Neural cell (in vitro differentiated cells): ENCODE data around the gene ANO1.

Experiments
- EP300 ChIP-seq: fragments of 450-650 bp; conservative IDR thresholded peaks from 2 replicates; pipeline ENCODE4 v1.6.1; 2014; ENCODE audit warnings: antibody characterized with exemption, mild to moderate bottlenecking, moderate library complexity; ENCODE audit not compliant: poor library complexity, severe bottlenecking
- TF ChIP-seq, protein P1 (sequence below): fragments of 450-650 bp; IDR thresholded peaks from 2 replicates; pipeline ENCODE4 v1.5.1; 2014; ENCODE audit warnings: antibody characterized with exemption, mild to moderate bottlenecking, moderate library complexity; ENCODE audit not compliant: poor library complexity, severe bottlenecking
- TF ChIP-seq, protein P2 (sequence below): IDR thresholded peaks from 2 replicates; pipeline ENCODE4 v1.6.1; 2012; ENCODE audit warnings: borderline replicate concordance

DNA sequence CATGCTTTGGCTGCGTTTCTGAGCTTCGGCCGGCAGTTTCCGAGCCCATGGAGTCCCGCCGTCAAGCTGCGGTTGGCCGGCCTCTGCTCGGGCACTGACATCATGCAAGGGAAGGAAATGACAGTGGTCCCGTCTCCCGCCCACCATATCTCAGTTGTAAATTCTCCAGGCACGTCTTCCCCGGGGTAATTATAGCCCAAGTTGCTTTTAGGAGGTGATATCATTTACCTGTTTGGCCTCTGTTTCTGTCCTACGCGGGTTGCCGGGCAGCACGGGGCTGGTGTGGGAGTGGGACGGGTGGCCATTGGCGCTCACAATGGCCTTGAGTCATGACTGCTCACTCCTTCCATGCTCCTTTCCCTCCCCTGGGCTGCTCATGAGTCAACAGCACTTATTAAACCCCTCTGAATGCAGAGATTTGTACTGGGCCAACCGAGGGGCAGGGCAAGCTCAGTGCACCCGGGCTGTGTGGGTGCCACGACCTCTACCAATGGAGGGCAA is 4.2 kb upstream of the ANO1 start:
- TF ChIP-seq, protein P1, sequence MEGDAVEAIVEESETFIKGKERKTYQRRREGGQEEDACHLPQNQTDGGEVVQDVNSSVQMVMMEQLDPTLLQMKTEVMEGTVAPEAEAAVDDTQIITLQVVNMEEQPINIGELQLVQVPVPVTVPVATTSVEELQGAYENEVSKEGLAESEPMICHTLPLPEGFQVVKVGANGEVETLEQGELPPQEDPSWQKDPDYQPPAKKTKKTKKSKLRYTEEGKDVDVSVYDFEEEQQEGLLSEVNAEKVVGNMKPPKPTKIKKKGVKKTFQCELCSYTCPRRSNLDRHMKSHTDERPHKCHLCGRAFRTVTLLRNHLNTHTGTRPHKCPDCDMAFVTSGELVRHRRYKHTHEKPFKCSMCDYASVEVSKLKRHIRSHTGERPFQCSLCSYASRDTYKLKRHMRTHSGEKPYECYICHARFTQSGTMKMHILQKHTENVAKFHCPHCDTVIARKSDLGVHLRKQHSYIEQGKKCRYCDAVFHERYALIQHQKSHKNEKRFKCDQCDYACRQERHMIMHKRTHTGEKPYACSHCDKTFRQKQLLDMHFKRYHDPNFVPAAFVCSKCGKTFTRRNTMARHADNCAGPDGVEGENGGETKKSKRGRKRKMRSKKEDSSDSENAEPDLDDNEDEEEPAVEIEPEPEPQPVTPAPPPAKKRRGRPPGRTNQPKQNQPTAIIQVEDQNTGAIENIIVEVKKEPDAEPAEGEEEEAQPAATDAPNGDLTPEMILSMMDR: no peak
- no peak for TF ChIP-seq EP300
- TF ChIP-seq, protein P2, sequence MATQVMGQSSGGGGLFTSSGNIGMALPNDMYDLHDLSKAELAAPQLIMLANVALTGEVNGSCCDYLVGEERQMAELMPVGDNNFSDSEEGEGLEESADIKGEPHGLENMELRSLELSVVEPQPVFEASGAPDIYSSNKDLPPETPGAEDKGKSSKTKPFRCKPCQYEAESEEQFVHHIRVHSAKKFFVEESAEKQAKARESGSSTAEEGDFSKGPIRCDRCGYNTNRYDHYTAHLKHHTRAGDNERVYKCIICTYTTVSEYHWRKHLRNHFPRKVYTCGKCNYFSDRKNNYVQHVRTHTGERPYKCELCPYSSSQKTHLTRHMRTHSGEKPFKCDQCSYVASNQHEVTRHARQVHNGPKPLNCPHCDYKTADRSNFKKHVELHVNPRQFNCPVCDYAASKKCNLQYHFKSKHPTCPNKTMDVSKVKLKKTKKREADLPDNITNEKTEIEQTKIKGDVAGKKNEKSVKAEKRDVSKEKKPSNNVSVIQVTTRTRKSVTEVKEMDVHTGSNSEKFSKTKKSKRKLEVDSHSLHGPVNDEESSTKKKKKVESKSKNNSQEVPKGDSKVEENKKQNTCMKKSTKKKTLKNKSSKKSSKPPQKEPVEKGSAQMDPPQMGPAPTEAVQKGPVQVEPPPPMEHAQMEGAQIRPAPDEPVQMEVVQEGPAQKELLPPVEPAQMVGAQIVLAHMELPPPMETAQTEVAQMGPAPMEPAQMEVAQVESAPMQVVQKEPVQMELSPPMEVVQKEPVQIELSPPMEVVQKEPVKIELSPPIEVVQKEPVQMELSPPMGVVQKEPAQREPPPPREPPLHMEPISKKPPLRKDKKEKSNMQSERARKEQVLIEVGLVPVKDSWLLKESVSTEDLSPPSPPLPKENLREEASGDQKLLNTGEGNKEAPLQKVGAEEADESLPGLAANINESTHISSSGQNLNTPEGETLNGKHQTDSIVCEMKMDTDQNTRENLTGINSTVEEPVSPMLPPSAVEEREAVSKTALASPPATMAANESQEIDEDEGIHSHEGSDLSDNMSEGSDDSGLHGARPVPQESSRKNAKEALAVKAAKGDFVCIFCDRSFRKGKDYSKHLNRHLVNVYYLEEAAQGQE: no peak
